GM12872 (cell line): ENCODE results near the gene PSMG3.

Experiments
- CTCF ChIP-seq: IDR thresholded peaks from 3 replicates; pipeline ENCODE4 v1.5.1; 2011; ENCODE audit warnings: low read depth, mild to moderate bottlenecking, low read length, moderate library complexity; ENCODE audit not compliant: insufficient read depth

PSMG3 gene

GRCh38 chr7:1562597-1563051, 7.2 kb downstream of the PSMG3 start:
- TF ChIP-seq CTCF, result no peak

- no peak for TF ChIP-seq CTCF
These were observed 7.7 kb downstream of the PSMG3 start for GRCh38 chr7:1562116-1562515.

GRCh38 chr7:1561036-1561940, 8.5 kb downstream of the PSMG3 start:
- TF ChIP-seq CTCF, result no peak

- TF ChIP-seq CTCF, result no peak
These were observed 9.2 kb downstream of the PSMG3 start for GRCh38 chr7:1560620-1561031.

GRCh38 chr7:1559626-1560590, 9.9 kb downstream of the PSMG3 start:
- TF ChIP-seq CTCF, result no peak

- no peak for TF ChIP-seq CTCF
These were observed 10.8 kb downstream of the PSMG3 start for GRCh38 chr7:1558841-1559625.
